Measurements from ENCODE around the gene IGSF9B.

IGSF9B gene

GRCh38 chr11:133953999-133954398, 2.8 kb downstream of the IGSF9B start:
- DNase-seq (ENCODE audit: low read depth): no peak

GRCh38 chr11:133953547-133953946, 3.2 kb downstream of the IGSF9B start:
- no peak for DNase-seq (ENCODE audit: low read depth)

- DNase-seq (ENCODE audit: low read depth): no peak
Measured at GRCh38 chr11:133952199-133953190, 4.3 kb downstream of the IGSF9B start.

GRCh38 chr11:133951327-133952198, 5.2 kb downstream of the IGSF9B start:
- DNase-seq (ENCODE audit: low read depth): no peak

GRCh38 chr11:133950874-133951326, 5.9 kb downstream of the IGSF9B start:
- no peak for DNase-seq (ENCODE audit: low read depth)

- no peak for DNase-seq (ENCODE audit: low read depth)
Measured at GRCh38 chr11:133950421-133950820, 6.3 kb downstream of the IGSF9B start.

- DNase-seq (ENCODE audit: low read depth): no peak
Measured at GRCh38 chr11:133949129-133949528, 7.6 kb downstream of the IGSF9B start.

- DNase-seq (ENCODE audit: low read depth): no peak
Measured at GRCh38 chr11:133948711-133949110, 8.1 kb downstream of the IGSF9B start.

- peak; percentile 36 for DNase-seq (ENCODE audit: low read depth)
Measured at GRCh38 chr11:133947321-133947756, 9.4 kb downstream of the IGSF9B start.

GRCh38 chr11:133946541-133947318, 10.0 kb downstream of the IGSF9B start:
- DNase-seq (ENCODE audit: low read depth): no peak

GRCh38 chr11:133946051-133946450, 10.7 kb downstream of the IGSF9B start:
- no peak for DNase-seq (ENCODE audit: low read depth)

GRCh38 chr11:133945087-133945974, 11.4 kb downstream of the IGSF9B start:
- peak; percentile 63 for DNase-seq (ENCODE audit: low read depth)

- no peak for DNase-seq (ENCODE audit: low read depth)
Measured at GRCh38 chr11:133943950-133944698, 12.6 kb downstream of the IGSF9B start.

GRCh38 chr11:133942577-133942976, 14.2 kb downstream of the IGSF9B start:
- no peak for DNase-seq (ENCODE audit: low read depth)

- DNase-seq (ENCODE audit: low read depth): no peak
Measured at GRCh38 chr11:133941546-133941945, 15.2 kb downstream of the IGSF9B start.

- no peak for DNase-seq (ENCODE audit: low read depth)
Measured at GRCh38 chr11:133940034-133940433, 16.7 kb downstream of the IGSF9B start.

GRCh38 chr11:133939558-133939957, 17.2 kb downstream of the IGSF9B start:
- DNase-seq (ENCODE audit: low read depth): no peak

- DNase-seq (ENCODE audit: low read depth): no peak
Measured at GRCh38 chr11:133938166-133938565, 18.6 kb downstream of the IGSF9B start.

GRCh38 chr11:133937468-133937867, 19.3 kb downstream of the IGSF9B start:
- DNase-seq (ENCODE audit: low read depth): no peak

- no peak for DNase-seq (ENCODE audit: low read depth)
Measured at GRCh38 chr11:133937015-133937414, 19.8 kb downstream of the IGSF9B start.

Data from stimulated activated CD8-positive, alpha-beta memory T cell treated with anti-CD3 and anti-CD28 coated beads, Interleukin-12 subunit alpha, Interleukin-12 subunit beta, amount 100 ng/mL, for 1 hour (primary cell).